ENCODE results near the gene TRIM71.

DNA sequence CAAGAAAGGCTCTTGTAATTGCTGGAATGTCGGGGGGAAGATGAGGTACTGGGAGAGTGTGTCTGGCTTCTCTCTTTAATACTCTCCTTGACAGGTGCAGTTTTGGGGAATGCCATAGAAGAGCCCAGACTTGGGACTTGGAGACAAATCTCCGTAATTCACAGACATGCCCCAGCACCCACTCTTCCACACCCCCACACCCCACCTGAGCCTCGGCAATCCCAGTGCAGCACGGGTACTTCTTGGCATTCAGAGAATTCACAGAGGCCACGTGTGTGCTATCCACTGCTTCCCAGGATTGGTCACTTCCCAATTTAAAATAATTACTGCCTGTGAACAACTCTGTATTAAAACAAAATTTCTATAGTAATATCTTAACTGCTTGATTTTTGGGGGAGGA is 43.9 kb downstream of the TRIM71 start:
- TF ChIP-seq, protein P1, sequence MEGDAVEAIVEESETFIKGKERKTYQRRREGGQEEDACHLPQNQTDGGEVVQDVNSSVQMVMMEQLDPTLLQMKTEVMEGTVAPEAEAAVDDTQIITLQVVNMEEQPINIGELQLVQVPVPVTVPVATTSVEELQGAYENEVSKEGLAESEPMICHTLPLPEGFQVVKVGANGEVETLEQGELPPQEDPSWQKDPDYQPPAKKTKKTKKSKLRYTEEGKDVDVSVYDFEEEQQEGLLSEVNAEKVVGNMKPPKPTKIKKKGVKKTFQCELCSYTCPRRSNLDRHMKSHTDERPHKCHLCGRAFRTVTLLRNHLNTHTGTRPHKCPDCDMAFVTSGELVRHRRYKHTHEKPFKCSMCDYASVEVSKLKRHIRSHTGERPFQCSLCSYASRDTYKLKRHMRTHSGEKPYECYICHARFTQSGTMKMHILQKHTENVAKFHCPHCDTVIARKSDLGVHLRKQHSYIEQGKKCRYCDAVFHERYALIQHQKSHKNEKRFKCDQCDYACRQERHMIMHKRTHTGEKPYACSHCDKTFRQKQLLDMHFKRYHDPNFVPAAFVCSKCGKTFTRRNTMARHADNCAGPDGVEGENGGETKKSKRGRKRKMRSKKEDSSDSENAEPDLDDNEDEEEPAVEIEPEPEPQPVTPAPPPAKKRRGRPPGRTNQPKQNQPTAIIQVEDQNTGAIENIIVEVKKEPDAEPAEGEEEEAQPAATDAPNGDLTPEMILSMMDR (IDR thresholded peaks at IDR 0.05), result no peak
- TF ChIP-seq POLR2AphosphoS5 (IDR thresholded peaks at IDR 0.05), result no peak
- no peak for TF ChIP-seq EP300 (IDR thresholded peaks at IDR 0.05; ENCODE audit: low read depth)

All from transverse colon (tissue), 4 donors.